Measurements from ENCODE around the gene GBX2. TPM values are rescaled to one million over a fixed set of nuclear protein-coding genes. Genes with fewer than 3 reads are reported as not detected.

GBX2 gene
- total and polyA plus RNA-seq, 2 experiments from 2014 or later: 0.99 to 1.3 TPM

- Histone ChIP-seq H3K4me2 (no peak overlapping the region), H3K36me3 (ENCODE audit: insufficient read depth) (no peaks in the 10 kb centered on the region), H4K20me1 (replicated peaks; ENCODE audit: insufficient read depth) (peaks cover 8% of the 10 kb centered on the region; the same call in 1 of the 2 replicates), H3K27me3 (ENCODE audit: insufficient read depth) (peaks cover 10% of the 10 kb centered on the region; the same call in 1 of the 2 replicates), H3K4me3 (no peak overlapping the region), H3K79me2 (replicated peaks; ENCODE audit: insufficient read depth) (no peaks in the 10 kb centered on the region), H3F3A (replicated peaks; ENCODE audit: low read depth) (no peaks in the 10 kb centered on the region), H3K4me1 (ENCODE audit: insufficient read depth) (peaks cover 16% of the 10 kb centered on the region; the same call in 1 of the 2 replicates), H3K27ac (ENCODE audit: low read depth) (no peak overlapping the region), H3K9me2 (ENCODE audit: insufficient read depth) (no peaks in the 10 kb centered on the region), H2AFZ (no peak overlapping the region)
- peaks cover 3% of the 10 kb centered on the region; the same call in 1 of the 3 replicates for H3K36me3 Mint-ChIP-seq (ENCODE audit: low read depth)
- DNase-seq (ENCODE audit: low spot score) (no peak), ATAC-seq (peak; percentile 14; the same call in 1 of the 3 replicates)
- no peak overlapping the region for H3K4me3 Mint-ChIP-seq
- peaks cover 25% of the 10 kb centered on the region for H3K27me3 Mint-ChIP-seq (ENCODE audit: insufficient read depth, low read depth, poor library complexity)
- H3K9me3 Mint-ChIP-seq: no peaks in the 10 kb centered on the region; the same call in 2 of the 3 replicates
- peaks cover 38% of the 10 kb centered on the region for H3K4me1 Mint-ChIP-seq
- TF ChIP-seq ZNF114 (CRISPR knock-in tag; IDR thresholded peaks at IDR 0.05) (no peak), JUNB (IDR thresholded peaks at IDR 0.05; ENCODE audit: unreplicated experiment) (no peak), POLR2AphosphoS5 (IDR thresholded peaks at IDR 0.05; ENCODE audit: low read depth) (no peak), STAT1 (IDR thresholded peaks at IDR 0.05; ENCODE audit: unreplicated experiment) (no peak), EZH2phosphoT487 (IDR thresholded peaks at IDR 0.05; ENCODE audit: unreplicated experiment) (no peak), EZH2 (IDR thresholded peaks at IDR 0.05; ENCODE audit: low read depth, unreplicated experiment) (no peak), REST (IDR thresholded peaks at IDR 0.05; ENCODE audit: unreplicated experiment) (no peak), CREB1 (CRISPR knock-in tag; IDR thresholded peaks at IDR 0.05; ENCODE audit: low read depth) (no peak), ETS1 (IDR thresholded peaks at IDR 0.05) (no peak), ZNF462 (CRISPR knock-in tag; IDR thresholded peaks at IDR 0.05) (no peak), CTCF (conservative IDR thresholded peaks at IDR 0.05; ENCODE audit: low read depth in 2 of 2) (no peak), NANOG (IDR thresholded peaks at IDR 0.05; ENCODE audit: borderline replicate concordance) (no peak), ZNF331 (CRISPR knock-in tag; IDR thresholded peaks at IDR 0.05; ENCODE audit: low read depth) (no peak)
- H3K27ac Mint-ChIP-seq: no peak overlapping the region
These were observed 48.0 kb downstream of the GBX2 start for GRCh38 chr2:236120141-236120601.
